Tibial artery (tissue), 4 donors: ENCODE measurements around the gene TRIM9.

Source experiments
- DNase-seq, 2 donors: peaks; one replicate each; pipeline ENCODE4 v3.0.0-alpha.2; 2019
- H3K27ac ChIP-seq, 2 donors: fragments of 200-600 bp; sonication (generic) in 1 of 2; 1 replicate in 1 of 2; 2 replicates in 1 of 2; pipeline ENCODE4 v1.5.1; 2018 to 2019; ENCODE audit warnings: mild to moderate bottlenecking in 1 of 2
- H3K27me3 ChIP-seq, 2 donors: fragments of 200-600 bp; sonication (generic) in 1 of 2; one replicate each; pipeline versions ENCODE4 v1.5.1 to v1.6.0; 2016 to 2019
- H3K36me3 ChIP-seq, 3 donors: fragments of 200-600 bp; sonication (generic) in 2 of 3; one replicate each; pipeline ENCODE4 v1.5.1; 2016 to 2019; ENCODE audit warnings: mild to moderate bottlenecking in 2 of 3
- H3K4me1 ChIP-seq, 4 donors: fragments of 200-600 bp; sonication (generic) in 2 of 4; 1 replicate in 3 of 4; 2 replicates in 1 of 4; pipeline ENCODE4 v1.5.1; 2016 to 2019
- H3K4me3 ChIP-seq, 2 donors: fragments of 200-600 bp; sonication (generic) in 1 of 2; 1 replicate in 1 of 2; 2 replicates in 1 of 2; pipeline ENCODE4 v1.5.1; 2018 to 2019; ENCODE audit warnings: mild to moderate bottlenecking in 2 of 2
- H3K9me3 ChIP-seq, 3 donors: fragments of 200-600 bp; sonication (generic) in 1 of 3; one replicate each; pipeline ENCODE4 v1.5.1; 2016 to 2019
- intact Hi-C: fragments of 100-400 bp; cut with DNase I; formaldehyde crosslinking; loops from one replicate; pipeline ENCODE4 v1.15.0; 2023; ENCODE audit warnings: low total_unique reads
- TF ChIP-seq, protein P1 (sequence below), 2 experiments: fragments of 200-600 bp in 1 of 2; fragments of 450-650 bp in 1 of 2; IDR thresholded peaks; one replicate each; pipeline ENCODE4 v1.5.1; 2017 to 2019; ENCODE audit warnings: antibody characterized with exemption in 2 of 2, mild to moderate bottlenecking in 1 of 2, moderate library complexity in 1 of 2

The TRIM9 gene

DNA sequence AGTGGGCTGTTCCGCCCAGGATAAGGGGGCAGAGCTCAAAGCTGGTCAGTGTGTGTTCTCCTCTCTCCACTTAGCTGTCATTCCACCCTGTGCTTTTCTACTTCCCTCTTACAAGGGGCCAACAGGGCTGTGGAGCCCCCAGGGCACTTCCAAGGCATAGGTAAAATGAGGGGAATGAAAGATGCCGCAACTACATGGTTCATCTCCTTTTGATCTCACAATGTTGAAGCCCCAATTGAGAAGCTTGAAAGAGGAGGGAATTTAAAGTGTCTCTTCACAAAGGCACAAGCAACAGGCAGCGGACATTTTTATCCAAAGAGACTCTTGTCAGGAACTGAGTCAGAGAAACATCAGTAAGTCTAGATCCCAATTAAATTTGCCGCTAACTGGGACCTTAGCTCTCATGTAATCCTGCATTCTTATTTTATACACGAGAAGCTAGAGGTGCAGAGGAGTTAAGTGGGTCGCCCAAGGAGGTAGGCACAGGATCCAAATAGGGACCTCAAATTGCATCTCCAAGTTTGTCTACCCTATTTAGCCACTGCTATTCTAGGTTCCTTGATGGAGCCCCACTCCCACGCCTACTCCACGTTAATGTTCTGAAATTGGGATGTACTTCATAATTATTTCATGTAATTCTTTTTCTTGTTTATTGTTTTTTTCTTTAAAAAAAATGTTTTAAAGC, 20.1 kb downstream of the TRIM9 start:
- Histone ChIP-seq H3K9me3 (no peaks in the 10 kb centered on the region), H3K4me1 (peaks cover 0 to 8% (median 0%) of the 10 kb centered on the region in 4 donors), H3K27me3 (no peaks in the 10 kb centered on the region), H3K27ac (no peak overlapping the region), H3K4me3 (no peak overlapping the region), H3K36me3 (no peaks in the 10 kb centered on the region)
- DNase-seq = no peak
- TF ChIP-seq, protein P1, sequence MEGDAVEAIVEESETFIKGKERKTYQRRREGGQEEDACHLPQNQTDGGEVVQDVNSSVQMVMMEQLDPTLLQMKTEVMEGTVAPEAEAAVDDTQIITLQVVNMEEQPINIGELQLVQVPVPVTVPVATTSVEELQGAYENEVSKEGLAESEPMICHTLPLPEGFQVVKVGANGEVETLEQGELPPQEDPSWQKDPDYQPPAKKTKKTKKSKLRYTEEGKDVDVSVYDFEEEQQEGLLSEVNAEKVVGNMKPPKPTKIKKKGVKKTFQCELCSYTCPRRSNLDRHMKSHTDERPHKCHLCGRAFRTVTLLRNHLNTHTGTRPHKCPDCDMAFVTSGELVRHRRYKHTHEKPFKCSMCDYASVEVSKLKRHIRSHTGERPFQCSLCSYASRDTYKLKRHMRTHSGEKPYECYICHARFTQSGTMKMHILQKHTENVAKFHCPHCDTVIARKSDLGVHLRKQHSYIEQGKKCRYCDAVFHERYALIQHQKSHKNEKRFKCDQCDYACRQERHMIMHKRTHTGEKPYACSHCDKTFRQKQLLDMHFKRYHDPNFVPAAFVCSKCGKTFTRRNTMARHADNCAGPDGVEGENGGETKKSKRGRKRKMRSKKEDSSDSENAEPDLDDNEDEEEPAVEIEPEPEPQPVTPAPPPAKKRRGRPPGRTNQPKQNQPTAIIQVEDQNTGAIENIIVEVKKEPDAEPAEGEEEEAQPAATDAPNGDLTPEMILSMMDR (IDR thresholded peaks at IDR 0.05) = no peak
- intact Hi-C loops = no loop called here

DNA sequence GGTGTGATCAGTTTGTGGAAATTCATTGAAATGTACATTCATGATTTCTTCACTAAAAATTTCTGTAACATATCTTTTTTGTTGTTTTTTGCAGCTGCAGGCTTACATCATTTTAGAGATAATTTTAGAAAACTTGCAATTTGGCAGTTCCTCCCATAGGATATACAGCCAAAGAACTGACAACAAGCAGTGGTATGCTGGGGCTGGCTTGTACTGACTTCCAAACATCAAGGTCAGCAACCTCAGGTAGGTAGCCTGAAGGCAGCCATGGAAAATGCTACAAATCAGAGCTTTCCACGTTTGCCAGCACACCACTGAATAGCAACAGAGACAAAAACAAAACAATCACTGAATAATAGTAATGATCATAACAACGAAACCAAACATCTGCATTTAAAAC, 21.2 kb downstream of the TRIM9 start:
- H3K4me1 ChIP-seq = peaks cover 0 to 5% (median 0%) of the 10 kb centered on the region in 4 donors
- H3K27ac ChIP-seq = no peak overlapping the region
- H3K4me3 ChIP-seq = no peak overlapping the region
- DNase-seq = no peak
- no peaks in the 10 kb centered on the region for H3K27me3 ChIP-seq
- H3K9me3 ChIP-seq = no peaks in the 10 kb centered on the region
- intact Hi-C loops = no loop called here
- TF ChIP-seq, protein P1 (IDR thresholded peaks at IDR 0.05) = no peak
- no peaks in the 10 kb centered on the region for H3K36me3 ChIP-seq

DNA sequence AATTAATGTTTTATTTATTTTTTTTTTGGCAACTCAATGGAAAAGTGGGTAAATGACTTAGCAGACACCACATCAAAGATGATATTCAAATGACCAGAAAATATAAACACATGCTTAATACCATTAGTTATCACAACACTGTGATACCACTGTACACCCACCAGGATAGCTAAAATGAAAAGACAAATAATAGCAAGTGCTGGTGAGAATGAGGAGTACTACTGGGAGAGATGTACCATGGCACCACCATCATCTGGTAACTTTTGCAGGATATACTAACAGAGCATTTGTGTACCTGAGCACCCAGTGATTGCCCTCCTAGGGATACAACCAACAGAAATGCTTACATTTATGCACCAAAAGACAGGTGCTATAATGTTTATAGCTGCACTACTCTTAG, 21.9 kb downstream of the TRIM9 start:
- Histone ChIP-seq H3K9me3 (no peaks in the 10 kb centered on the region), H3K36me3 (no peaks in the 10 kb centered on the region), H3K4me3 (no peak overlapping the region), H3K27ac (no peak overlapping the region), H3K4me1 (peaks cover 0 to 5% (median 0%) of the 10 kb centered on the region in 4 donors), H3K27me3 (no peaks in the 10 kb centered on the region)
- TF ChIP-seq, protein P1 (IDR thresholded peaks at IDR 0.05) = no peak
- DNase-seq = no peak
- intact Hi-C loops = no loop called here

DNA sequence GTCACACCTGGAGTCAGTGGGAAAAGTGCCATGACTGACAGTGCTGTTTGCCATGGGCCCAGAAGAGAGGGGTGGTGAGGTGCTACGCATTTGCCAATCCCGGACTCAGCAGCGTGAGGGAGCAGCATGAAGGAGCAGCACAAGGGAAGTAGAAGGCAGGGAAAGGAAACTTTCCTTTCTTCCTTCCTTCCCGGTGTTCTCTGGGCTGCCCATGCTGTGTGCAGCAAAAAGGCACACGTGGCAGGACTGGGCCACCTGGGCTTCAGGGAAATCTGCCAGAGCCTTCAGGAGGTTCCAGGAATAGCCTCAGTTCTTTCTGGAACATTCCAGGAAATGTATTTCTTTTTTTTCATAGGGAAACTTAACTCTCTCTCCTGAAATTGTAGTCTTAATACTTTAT, 23.0 kb downstream of the TRIM9 start:
- Histone ChIP-seq H3K27me3 (no peaks in the 10 kb centered on the region), H3K36me3 (no peaks in the 10 kb centered on the region), H3K27ac (no peak overlapping the region), H3K9me3 (no peaks in the 10 kb centered on the region), H3K4me3 (no peak overlapping the region), H3K4me1 (peaks cover 0 to 5% (median 0%) of the 10 kb centered on the region in 4 donors)
- TF ChIP-seq, protein P1 (IDR thresholded peaks at IDR 0.05) = no peak
- intact Hi-C loops = no loop called here
- DNase-seq = no peak

DNA sequence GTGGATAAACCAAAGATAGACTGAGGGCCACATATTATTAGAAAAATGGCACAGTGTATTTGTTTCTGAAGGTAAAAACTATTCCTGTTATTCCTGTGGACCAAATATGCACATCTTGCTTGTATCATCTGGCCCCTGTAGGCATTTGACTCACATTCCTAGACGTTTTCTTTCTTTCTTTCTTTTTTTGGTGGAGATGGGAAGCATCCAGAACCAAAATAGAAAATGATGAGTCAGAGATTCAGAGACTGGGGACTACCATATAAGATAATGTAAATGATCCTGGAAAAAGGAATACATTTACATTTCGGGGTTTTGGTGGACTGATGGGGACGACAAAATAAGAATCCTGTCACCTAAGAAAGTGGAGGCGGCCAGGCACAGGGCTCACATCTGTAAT, 24.2 kb downstream of the TRIM9 start:
- no peaks in the 10 kb centered on the region for H3K9me3 ChIP-seq
- H3K27ac ChIP-seq = no peak overlapping the region
- intact Hi-C loops = no loop called here
- peaks cover 0 to 5% (median 0%) of the 10 kb centered on the region in 4 donors for H3K4me1 ChIP-seq
- TF ChIP-seq, protein P1 (IDR thresholded peaks at IDR 0.05) = no peak
- DNase-seq = no peak
- H3K36me3 ChIP-seq = no peaks in the 10 kb centered on the region
- H3K4me3 ChIP-seq = no peak overlapping the region
- H3K27me3 ChIP-seq = no peaks in the 10 kb centered on the region
